HG02938 (cell line): Measurements from ENCODE around the gene C3orf52.

ENCODE experiments used
- ATAC-seq: cut with Tn5 transposase; IDR thresholded peaks from one replicate; pipeline ENCODE4 v1.9.1; 2021; ENCODE audit warnings: mild to moderate bottlenecking, moderate library complexity; ENCODE audit not compliant: unreplicated experiment

Gene C3orf52

GRCh38 chr3:112134335-112135124, 48.3 kb downstream of the C3orf52 start:
- no peak for ATAC-seq

GRCh38 chr3:112136046-112136445, 49.9 kb downstream of the C3orf52 start:
- ATAC-seq: no peak

- peak; percentile 28 for ATAC-seq
Measured at GRCh38 chr3:112136959-112137693, 50.9 kb downstream of the C3orf52 start.

- ATAC-seq: no peak
Measured at GRCh38 chr3:112137781-112138180, 51.6 kb downstream of the C3orf52 start.

GRCh38 chr3:112138219-112138969, 52.2 kb downstream of the C3orf52 start:
- no peak for ATAC-seq

GRCh38 chr3:112140584-112140983, 54.4 kb downstream of the C3orf52 start:
- no peak for ATAC-seq

- no peak for ATAC-seq
Measured at GRCh38 chr3:112141293-112141692, 55.1 kb downstream of the C3orf52 start.

GRCh38 chr3:112143251-112143650, 57.1 kb downstream of the C3orf52 start:
- ATAC-seq: no peak

- ATAC-seq: no peak
Measured at GRCh38 chr3:112143689-112144088, 57.5 kb downstream of the C3orf52 start.

GRCh38 chr3:112149136-112149535, 62.9 kb downstream of the C3orf52 start:
- no peak for ATAC-seq

GRCh38 chr3:112167758-112168157, 81.6 kb downstream of the C3orf52 start:
- peak; percentile 92 for ATAC-seq
